ENCODE results near the gene CD7. TPM values are rescaled to one million over a fixed set of nuclear protein-coding genes. Genes with fewer than 3 reads are reported as not detected.

The CD7 gene
- total and polyA plus RNA-seq, 9 of the 15 experiments (the other 6 are each of a cell fraction or from before 2014, with no cell fraction given) = 0.21 to 0.35 TPM; not detected in 7

DNA sequence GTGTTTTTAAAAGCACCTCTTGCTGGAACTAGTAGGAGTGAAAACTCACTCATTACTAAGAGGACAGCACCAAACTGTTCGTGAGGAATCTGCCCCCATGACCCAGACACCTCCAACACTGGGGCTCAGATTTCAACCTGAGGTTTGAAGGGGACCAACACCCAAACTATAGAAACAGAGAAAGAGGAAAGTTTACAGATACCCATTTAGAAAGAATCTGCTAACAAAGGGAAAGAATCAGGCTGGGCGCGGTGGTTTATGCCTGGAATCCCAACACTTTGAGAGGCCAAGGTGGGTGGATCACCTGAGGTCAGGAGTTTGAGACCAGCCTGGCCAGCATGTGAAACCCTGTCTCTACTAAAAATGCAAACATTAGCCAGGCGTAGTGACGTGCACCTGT lies 40.5 kb downstream of the CD7 start (continued):
- no peak for TF ChIP-seq ZZZ3 (IDR thresholded peaks at IDR 0.05)

- intact Hi-C loops (cut with micrococcal nuclease) (no loop called here), in situ Hi-C loops (cut with MboI) (no loop called here)
- CTCF ChIA-PET (ENCODE audit: low intra/inter-chr PET ratio) = no interaction called here
- Histone ChIP-seq H3K36me3 (ENCODE audit: control insufficient read depth, insufficient read depth, low read length) (peaks cover 22% of the 10 kb centered on the region), H3K4me2 (ENCODE audit: insufficient read depth, low read length) (peak overlapping the region; percentile 11; the same call in 1 of the 2 replicates), H3K4me3 (no peak overlapping the region), H4K20me1 (replicated peaks; ENCODE audit: control insufficient read depth, insufficient read depth, low read length) (peaks cover 20% of the 10 kb centered on the region), H3K27ac (ENCODE audit: extremely low read depth, low read depth, low read length) (no peak overlapping the region), H3K9me3 (replicated peaks; ENCODE audit: control insufficient read depth, insufficient read depth, low read depth, low read length) (no peaks in the 10 kb centered on the region), H3K9me1 (ENCODE audit: control insufficient read depth, insufficient read depth, low read length) (peaks cover 10% of the 10 kb centered on the region), H3K9ac (ENCODE audit: insufficient read depth in 1 of 2, low read depth in 2 of 2, low read length in 2 of 2) (peak overlapping the region in 1 of 2 experiments; percentile 97; a peak in 2 of 4 replicates), H3K4me1 (replicated peaks in 1 of 2; ENCODE audit: control insufficient read depth in 2 of 2, insufficient read depth in 2 of 2, low read length in 2 of 2) (peaks cover 25 to 59% of the 10 kb centered on the region in 2 experiments), H3K27me3 (ENCODE audit: control insufficient read depth in 2 of 2, insufficient read depth in 2 of 2, low read length in 2 of 2) (no peaks in the 10 kb centered on the region), H2AFZ (ENCODE audit: low read depth, low read length) (no peak overlapping the region), H3K79me2 (ENCODE audit: control insufficient read depth, insufficient read depth, low read length) (peaks cover 32% of the 10 kb centered on the region)
- TSS peak; percentile 49 for BruUV-seq (replicated peaks)
- 84% methylated on average over 14 of the region's 14 CpGs for WGBS (ENCODE audit: insufficient coverage, low coverage, missing lambda C conversion rate)
- no peak for FAIRE-seq
- DNase-seq (ENCODE audit: extremely low read depth in 1 of 4, low spot score in 3 of 4) = no peak
- POLR2A ChIA-PET = interaction anchor here (0.6 to 5.6 kb wide), 4 partner anchors 9 to 67 kb away, joined by 3 to 37 read pairs (median 4); no protein-coding TSS in a partner anchor
- no peak for ATAC-seq
- TF ChIP-seq, protein P1, sequence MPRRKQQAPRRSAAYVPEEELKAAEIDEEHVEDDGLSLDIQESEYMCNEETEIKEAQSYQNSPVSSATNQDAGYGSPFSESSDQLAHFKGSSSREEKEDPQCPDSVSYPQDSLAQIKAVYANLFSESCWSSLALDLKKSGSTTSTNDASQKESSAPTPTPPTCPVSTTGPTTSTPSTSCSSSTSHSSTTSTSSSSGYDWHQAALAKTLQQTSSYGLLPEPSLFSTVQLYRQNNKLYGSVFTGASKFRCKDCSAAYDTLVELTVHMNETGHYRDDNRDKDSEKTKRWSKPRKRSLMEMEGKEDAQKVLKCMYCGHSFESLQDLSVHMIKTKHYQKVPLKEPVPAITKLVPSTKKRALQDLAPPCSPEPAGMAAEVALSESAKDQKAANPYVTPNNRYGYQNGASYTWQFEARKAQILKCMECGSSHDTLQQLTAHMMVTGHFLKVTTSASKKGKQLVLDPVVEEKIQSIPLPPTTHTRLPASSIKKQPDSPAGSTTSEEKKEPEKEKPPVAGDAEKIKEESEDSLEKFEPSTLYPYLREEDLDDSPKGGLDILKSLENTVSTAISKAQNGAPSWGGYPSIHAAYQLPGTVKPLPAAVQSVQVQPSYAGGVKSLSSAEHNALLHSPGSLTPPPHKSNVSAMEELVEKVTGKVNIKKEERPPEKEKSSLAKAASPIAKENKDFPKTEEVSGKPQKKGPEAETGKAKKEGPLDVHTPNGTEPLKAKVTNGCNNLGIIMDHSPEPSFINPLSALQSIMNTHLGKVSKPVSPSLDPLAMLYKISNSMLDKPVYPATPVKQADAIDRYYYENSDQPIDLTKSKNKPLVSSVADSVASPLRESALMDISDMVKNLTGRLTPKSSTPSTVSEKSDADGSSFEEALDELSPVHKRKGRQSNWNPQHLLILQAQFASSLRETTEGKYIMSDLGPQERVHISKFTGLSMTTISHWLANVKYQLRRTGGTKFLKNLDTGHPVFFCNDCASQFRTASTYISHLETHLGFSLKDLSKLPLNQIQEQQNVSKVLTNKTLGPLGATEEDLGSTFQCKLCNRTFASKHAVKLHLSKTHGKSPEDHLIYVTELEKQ (CRISPR knock-in tag; IDR thresholded peaks at IDR 0.05) = no peak
- TF ChIP-seq CREM (IDR thresholded peaks at IDR 0.05; ENCODE audit: low read depth) (no peak), MTF1 (CRISPR knock-in tag; IDR thresholded peaks at IDR 0.05; ENCODE audit: borderline replicate concordance) (no peak), ZNF41 (CRISPR knock-in tag; conservative IDR thresholded peaks at IDR 0.05) (no peak), TCF7L2 (IDR thresholded peaks at IDR 0.05; ENCODE audit: low read depth, low read length) (no peak), CEBPZ (IDR thresholded peaks at IDR 0.05; ENCODE audit: borderline replicate concordance, low read depth, low read length) (no peak), ZNF140 (CRISPR knock-in tag; IDR thresholded peaks at IDR 0.05) (no peak), CBX3 (IDR thresholded peaks at IDR 0.05; ENCODE audit: borderline replicate concordance in 1 of 2, low read length in 2 of 2) (no peak)
- TF ChIP-seq, protein P2, sequence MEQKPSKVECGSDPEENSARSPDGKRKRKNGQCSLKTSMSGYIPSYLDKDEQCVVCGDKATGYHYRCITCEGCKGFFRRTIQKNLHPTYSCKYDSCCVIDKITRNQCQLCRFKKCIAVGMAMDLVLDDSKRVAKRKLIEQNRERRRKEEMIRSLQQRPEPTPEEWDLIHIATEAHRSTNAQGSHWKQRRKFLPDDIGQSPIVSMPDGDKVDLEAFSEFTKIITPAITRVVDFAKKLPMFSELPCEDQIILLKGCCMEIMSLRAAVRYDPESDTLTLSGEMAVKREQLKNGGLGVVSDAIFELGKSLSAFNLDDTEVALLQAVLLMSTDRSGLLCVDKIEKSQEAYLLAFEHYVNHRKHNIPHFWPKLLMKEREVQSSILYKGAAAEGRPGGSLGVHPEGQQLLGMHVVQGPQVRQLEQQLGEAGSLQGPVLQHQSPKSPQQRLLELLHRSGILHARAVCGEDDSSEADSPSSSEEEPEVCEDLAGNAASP (IDR thresholded peaks at IDR 0.05) = no peak
Observed at GRCh38 chr17:82275326-82275725, 42.1 kb downstream of the CD7 start.

Measured in K562 (cell line).